ENCODE results near the gene NPSR1.

DNA sequence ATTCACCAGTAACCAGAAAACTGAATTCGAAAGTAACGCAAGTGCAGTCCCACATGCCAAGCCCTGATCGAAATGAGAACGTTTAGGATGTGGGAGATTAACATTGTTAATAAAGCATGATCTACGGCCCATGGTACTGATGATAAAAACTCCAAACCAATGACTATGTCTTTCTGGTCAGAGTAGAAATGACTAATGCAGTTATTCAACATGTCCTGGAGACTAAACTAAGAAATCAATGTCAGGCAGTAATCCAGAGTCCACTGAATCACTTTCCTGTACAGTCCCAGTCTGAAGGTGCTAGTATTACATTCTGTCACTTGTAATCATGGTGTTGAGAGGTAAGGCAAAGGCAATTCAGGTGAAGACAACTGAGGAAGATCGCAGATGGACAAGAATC lies 14.4 kb downstream of the NPSR1 start:
- TF ChIP-seq ZNF792 (tag by site-specific recombination; IDR thresholded peaks at IDR 0.05): no peak
- no peak for TF ChIP-seq ZNF140 (tag by site-specific recombination; IDR thresholded peaks at IDR 0.05)
- TF ChIP-seq ZNF37A (tag by site-specific recombination; IDR thresholded peaks at IDR 0.05): no peak
- TF ChIP-seq, protein P1, sequence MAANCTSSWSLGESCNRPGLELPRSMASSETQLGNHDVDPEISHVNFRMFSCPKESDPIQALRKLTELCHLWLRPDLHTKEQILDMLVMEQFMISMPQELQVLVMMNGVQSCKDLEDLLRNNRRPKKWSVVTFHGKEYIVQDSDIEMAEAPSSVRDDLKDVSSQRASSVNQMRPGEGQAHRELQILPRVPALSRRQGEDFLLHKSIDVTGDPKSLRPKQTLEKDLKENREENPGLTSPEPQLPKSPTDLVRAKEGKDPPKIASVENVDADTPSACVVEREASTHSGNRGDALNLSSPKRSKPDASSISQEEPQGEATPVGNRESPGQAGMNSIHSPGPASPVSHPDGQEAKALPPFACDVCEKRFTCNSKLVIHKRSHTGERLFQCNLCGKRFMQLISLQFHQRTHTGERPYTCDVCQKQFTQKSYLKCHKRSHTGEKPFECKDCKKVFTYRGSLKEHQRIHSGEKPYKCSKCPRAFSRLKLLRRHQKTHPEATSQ (tag by site-specific recombination; IDR thresholded peaks at IDR 0.05): no peak
- TF ChIP-seq, protein P2, sequence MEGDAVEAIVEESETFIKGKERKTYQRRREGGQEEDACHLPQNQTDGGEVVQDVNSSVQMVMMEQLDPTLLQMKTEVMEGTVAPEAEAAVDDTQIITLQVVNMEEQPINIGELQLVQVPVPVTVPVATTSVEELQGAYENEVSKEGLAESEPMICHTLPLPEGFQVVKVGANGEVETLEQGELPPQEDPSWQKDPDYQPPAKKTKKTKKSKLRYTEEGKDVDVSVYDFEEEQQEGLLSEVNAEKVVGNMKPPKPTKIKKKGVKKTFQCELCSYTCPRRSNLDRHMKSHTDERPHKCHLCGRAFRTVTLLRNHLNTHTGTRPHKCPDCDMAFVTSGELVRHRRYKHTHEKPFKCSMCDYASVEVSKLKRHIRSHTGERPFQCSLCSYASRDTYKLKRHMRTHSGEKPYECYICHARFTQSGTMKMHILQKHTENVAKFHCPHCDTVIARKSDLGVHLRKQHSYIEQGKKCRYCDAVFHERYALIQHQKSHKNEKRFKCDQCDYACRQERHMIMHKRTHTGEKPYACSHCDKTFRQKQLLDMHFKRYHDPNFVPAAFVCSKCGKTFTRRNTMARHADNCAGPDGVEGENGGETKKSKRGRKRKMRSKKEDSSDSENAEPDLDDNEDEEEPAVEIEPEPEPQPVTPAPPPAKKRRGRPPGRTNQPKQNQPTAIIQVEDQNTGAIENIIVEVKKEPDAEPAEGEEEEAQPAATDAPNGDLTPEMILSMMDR (tag by site-specific recombination; IDR thresholded peaks at IDR 0.05): no peak
- no peak for TF ChIP-seq ZNF670 (tag by site-specific recombination; IDR thresholded peaks at IDR 0.05; ENCODE audit: low read depth)
- TF ChIP-seq, protein P3, sequence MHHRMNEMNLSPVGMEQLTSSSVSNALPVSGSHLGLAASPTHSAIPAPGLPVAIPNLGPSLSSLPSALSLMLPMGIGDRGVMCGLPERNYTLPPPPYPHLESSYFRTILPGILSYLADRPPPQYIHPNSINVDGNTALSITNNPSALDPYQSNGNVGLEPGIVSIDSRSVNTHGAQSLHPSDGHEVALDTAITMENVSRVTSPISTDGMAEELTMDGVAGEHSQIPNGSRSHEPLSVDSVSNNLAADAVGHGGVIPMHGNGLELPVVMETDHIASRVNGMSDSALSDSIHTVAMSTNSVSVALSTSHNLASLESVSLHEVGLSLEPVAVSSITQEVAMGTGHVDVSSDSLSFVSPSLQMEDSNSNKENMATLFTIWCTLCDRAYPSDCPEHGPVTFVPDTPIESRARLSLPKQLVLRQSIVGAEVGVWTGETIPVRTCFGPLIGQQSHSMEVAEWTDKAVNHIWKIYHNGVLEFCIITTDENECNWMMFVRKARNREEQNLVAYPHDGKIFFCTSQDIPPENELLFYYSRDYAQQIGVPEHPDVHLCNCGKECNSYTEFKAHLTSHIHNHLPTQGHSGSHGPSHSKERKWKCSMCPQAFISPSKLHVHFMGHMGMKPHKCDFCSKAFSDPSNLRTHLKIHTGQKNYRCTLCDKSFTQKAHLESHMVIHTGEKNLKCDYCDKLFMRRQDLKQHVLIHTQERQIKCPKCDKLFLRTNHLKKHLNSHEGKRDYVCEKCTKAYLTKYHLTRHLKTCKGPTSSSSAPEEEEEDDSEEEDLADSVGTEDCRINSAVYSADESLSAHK (tag by site-specific recombination; IDR thresholded peaks at IDR 0.05): no peak
- TF ChIP-seq, protein P4, sequence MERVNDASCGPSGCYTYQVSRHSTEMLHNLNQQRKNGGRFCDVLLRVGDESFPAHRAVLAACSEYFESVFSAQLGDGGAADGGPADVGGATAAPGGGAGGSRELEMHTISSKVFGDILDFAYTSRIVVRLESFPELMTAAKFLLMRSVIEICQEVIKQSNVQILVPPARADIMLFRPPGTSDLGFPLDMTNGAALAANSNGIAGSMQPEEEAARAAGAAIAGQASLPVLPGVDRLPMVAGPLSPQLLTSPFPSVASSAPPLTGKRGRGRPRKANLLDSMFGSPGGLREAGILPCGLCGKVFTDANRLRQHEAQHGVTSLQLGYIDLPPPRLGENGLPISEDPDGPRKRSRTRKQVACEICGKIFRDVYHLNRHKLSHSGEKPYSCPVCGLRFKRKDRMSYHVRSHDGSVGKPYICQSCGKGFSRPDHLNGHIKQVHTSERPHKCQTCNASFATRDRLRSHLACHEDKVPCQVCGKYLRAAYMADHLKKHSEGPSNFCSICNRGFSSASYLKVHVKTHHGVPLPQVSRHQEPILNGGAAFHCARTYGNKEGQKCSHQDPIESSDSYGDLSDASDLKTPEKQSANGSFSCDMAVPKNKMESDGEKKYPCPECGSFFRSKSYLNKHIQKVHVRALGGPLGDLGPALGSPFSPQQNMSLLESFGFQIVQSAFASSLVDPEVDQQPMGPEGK (tag by site-specific recombination; IDR thresholded peaks at IDR 0.05): no peak
- TF ChIP-seq ZNF202 (tag by site-specific recombination; IDR thresholded peaks at IDR 0.05; ENCODE audit: borderline replicate concordance): no peak
- no peak for TF ChIP-seq ZNF24 (tag by site-specific recombination; IDR thresholded peaks at IDR 0.05)
- no peak for TF ChIP-seq ZNF544 (tag by site-specific recombination; IDR thresholded peaks at IDR 0.05)
- no peak for TF ChIP-seq ZNF558 (tag by site-specific recombination; IDR thresholded peaks at IDR 0.05)
- TF ChIP-seq, protein P5, sequence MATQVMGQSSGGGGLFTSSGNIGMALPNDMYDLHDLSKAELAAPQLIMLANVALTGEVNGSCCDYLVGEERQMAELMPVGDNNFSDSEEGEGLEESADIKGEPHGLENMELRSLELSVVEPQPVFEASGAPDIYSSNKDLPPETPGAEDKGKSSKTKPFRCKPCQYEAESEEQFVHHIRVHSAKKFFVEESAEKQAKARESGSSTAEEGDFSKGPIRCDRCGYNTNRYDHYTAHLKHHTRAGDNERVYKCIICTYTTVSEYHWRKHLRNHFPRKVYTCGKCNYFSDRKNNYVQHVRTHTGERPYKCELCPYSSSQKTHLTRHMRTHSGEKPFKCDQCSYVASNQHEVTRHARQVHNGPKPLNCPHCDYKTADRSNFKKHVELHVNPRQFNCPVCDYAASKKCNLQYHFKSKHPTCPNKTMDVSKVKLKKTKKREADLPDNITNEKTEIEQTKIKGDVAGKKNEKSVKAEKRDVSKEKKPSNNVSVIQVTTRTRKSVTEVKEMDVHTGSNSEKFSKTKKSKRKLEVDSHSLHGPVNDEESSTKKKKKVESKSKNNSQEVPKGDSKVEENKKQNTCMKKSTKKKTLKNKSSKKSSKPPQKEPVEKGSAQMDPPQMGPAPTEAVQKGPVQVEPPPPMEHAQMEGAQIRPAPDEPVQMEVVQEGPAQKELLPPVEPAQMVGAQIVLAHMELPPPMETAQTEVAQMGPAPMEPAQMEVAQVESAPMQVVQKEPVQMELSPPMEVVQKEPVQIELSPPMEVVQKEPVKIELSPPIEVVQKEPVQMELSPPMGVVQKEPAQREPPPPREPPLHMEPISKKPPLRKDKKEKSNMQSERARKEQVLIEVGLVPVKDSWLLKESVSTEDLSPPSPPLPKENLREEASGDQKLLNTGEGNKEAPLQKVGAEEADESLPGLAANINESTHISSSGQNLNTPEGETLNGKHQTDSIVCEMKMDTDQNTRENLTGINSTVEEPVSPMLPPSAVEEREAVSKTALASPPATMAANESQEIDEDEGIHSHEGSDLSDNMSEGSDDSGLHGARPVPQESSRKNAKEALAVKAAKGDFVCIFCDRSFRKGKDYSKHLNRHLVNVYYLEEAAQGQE (tag by site-specific recombination; IDR thresholded peaks at IDR 0.05): no peak

All from HEK293 (cell line).